Esophagus muscularis mucosa (tissue), 3 donors: ENCODE data around the gene COL4A3.

Experiments
- CTCF ChIP-seq, 3 experiments: fragments of 200-600 bp in 2 of 3; fragments of 450-650 bp in 1 of 3; sonication (generic) in 2 of 3; IDR thresholded peaks; one replicate each; pipeline ENCODE4 v1.5.1; 2017 to 2019; ENCODE audit warnings: antibody characterized with exemption in 3 of 3, mild to moderate bottlenecking in 2 of 3, moderate library complexity in 1 of 3
- POLR2A ChIP-seq: fragments of 450-650 bp; IDR thresholded peaks from one replicate; pipeline ENCODE4 v1.6.1; 2017; ENCODE audit warnings: antibody characterized with exemption, moderate library complexity, mild to moderate bottlenecking, low read depth

GRCh38 chr2:227311861-227312506 lies 147.6 kb downstream of the COL4A3 start:
- TF ChIP-seq CTCF (IDR thresholded peaks at IDR 0.05) (no peak), POLR2A (no peak)
